ENCODE data around the gene SNRNP48.

SNRNP48 gene

GRCh38 chr6:7543789-7544424 is 46.1 kb upstream of the SNRNP48 start:
- TF ChIP-seq CTCF (IDR thresholded peaks at IDR 0.05; ENCODE audit: insufficient read depth, low read length, missing control alignments), result no peak
- POLR2A ChIA-PET, result interaction anchor here (1.6 kb wide), 1 partner anchor 15 kb away, joined by 6 read pairs; no protein-coding TSS in a partner anchor
- peak overlapping the region; percentile 42 for H3K4me3 ChIP-seq (ENCODE audit: low read depth, low read length)
- DNase-seq (ENCODE audit: low read depth, low spot score), result no peak
- CTCF ChIA-PET, result interaction anchor here (0.7 to 1.6 kb wide), 2 partner anchors 48 to 119 kb away, joined by 3 to 5 read pairs; no protein-coding TSS in a partner anchor

- CTCF ChIA-PET, result interaction anchor here (0.7 kb wide), 1 partner anchor 49 kb away, joined by 3 read pairs; no protein-coding TSS in a partner anchor
- DNase-seq (ENCODE audit: low read depth, low spot score), result no peak
- POLR2A ChIA-PET, result no interaction called here
- TF ChIP-seq CTCF (IDR thresholded peaks at IDR 0.05; ENCODE audit: insufficient read depth, low read length, missing control alignments), result no peak
- no peak overlapping the region for H3K4me3 ChIP-seq (ENCODE audit: low read depth, low read length)
Measured at GRCh38 chr6:7544597-7544996, 45.4 kb upstream of the SNRNP48 start.

DNA sequence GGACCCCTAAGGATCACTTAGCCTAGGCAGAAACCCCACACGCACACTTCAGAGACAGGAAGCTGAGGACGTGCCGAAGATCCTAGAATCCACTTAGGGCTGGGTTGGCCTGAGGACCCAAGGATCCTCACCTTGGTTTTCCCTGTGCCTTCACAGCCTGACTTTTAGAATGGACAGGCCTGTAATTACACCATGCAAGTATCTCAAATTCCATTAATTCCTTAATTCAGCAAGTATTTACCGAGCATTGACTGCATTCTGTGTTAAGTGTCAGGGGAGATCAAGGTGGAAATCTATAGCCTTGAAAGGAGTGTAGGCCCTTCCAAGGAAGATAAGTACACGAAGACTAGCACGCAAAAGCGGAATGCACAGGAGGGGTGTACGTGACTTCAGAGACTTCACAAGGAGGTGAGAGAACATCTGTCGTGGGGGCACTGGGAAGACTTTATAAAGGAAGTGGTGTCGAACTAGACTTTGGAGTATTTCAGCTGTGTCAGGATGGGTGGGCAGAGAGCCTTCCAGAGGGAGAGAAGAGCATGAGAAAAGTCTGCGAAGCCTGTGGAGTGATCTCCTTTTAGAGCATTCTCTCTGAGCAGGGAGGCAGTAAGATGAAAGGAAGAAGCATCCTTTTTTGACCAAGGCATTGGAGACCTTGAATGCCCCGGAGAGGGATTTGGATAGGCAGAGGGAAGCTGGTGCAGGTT is 44.5 kb upstream of the SNRNP48 start:
- ChIA-PET POLR2A (no interaction called here), CTCF (no interaction called here)

DNA sequence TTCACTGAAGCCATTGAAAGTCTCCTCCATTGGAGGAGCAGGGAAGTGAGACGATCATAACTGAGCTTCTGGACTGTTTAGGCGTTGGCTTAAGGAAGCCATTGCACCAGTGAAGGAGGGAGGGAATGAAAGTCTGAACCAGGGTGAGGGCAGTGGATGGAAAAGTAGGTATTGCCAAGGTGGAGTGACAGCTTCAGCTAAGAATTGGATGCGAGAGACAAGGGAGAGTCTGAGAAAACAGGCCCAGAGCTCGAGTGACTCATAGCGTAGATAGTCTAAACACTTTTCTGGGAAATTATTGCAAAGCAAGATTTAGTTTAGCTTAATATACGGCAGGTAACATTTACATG is 44.0 kb upstream of the SNRNP48 start:
- ChIA-PET POLR2A (interaction anchor here (0.6 kb wide), 1 partner anchor 20 kb away, joined by 3 read pairs; no protein-coding TSS in a partner anchor), CTCF (interaction anchor here (1.4 kb wide), 1 partner anchor 11 kb away, joined by 3 read pairs; no protein-coding TSS in a partner anchor)
- no peak overlapping the region for H3K4me3 ChIP-seq (ENCODE audit: low read depth, low read length)
- DNase-seq (ENCODE audit: low read depth, low spot score), result no peak
- no peak for TF ChIP-seq CTCF (IDR thresholded peaks at IDR 0.05; ENCODE audit: insufficient read depth, low read length, missing control alignments)

More for the DNA sequence above, 44.5 kb upstream of the SNRNP48 start:
- no peak for DNase-seq (ENCODE audit: low read depth, low spot score)
- no peak for TF ChIP-seq CTCF (IDR thresholded peaks at IDR 0.05; ENCODE audit: insufficient read depth, low read length, missing control alignments)
- no peak overlapping the region for H3K4me3 ChIP-seq (ENCODE audit: low read depth, low read length)

GRCh38 chr6:7546383-7546782 is 43.6 kb upstream of the SNRNP48 start:
- CTCF ChIA-PET, result interaction anchor here (1.1 to 1.4 kb wide), 2 partner anchors 10 to 121 kb away, joined by 3 read pairs; no protein-coding TSS in a partner anchor
- no peak for TF ChIP-seq CTCF (IDR thresholded peaks at IDR 0.05; ENCODE audit: insufficient read depth, low read length, missing control alignments)
- H3K4me3 ChIP-seq (ENCODE audit: low read depth, low read length), result no peak overlapping the region
- no peak for DNase-seq (ENCODE audit: low read depth, low spot score)
- POLR2A ChIA-PET, result interaction anchor here (0.6 kb wide), 1 partner anchor 20 kb away, joined by 3 read pairs; no protein-coding TSS in a partner anchor

GRCh38 chr6:7546896-7547295 is 43.1 kb upstream of the SNRNP48 start:
- no peak overlapping the region for H3K4me3 ChIP-seq (ENCODE audit: low read depth, low read length)
- ChIA-PET POLR2A (interaction anchor here (0.6 kb wide), 1 partner anchor 19 kb away, joined by 3 read pairs; no protein-coding TSS in a partner anchor), CTCF (interaction anchor here (1.1 to 1.4 kb wide), 2 partner anchors 10 to 122 kb away, joined by 3 read pairs; no protein-coding TSS in a partner anchor)
- no peak for DNase-seq (ENCODE audit: low read depth, low spot score)
- no peak for TF ChIP-seq CTCF (IDR thresholded peaks at IDR 0.05; ENCODE audit: insufficient read depth, low read length, missing control alignments)

Measured in AG04449 (cell line).